Naive B cell (primary cell): Measurements from ENCODE around the gene SIGMAR1. TPM values are rescaled to one million over a fixed set of nuclear protein-coding genes. Genes with fewer than 3 reads are reported as not detected.

Experiments used
- ATAC-seq, 2 donors: fragments of 150-1000 bp; cut with Tn5 transposase; 2 replicates each; pipeline ENCODE4 v1.10.0; 2021; ENCODE audit warnings: low read depth in 2 of 2, mild to moderate bottlenecking in 2 of 2, moderate library complexity in 2 of 2
- DNase-seq: peaks from one replicate; pipeline ENCODE4 v3.0.0; 2022
- H3K27ac Mint-ChIP-seq, 6 donors: one replicate each; pipeline ENCODE4 v1.8.0; 2020 to 2022; ENCODE audit warnings: mild to moderate bottlenecking in 6 of 6, mixed read lengths in 6 of 6, moderate library complexity in 5 of 6, inconsistent platforms in 2 of 6
- H3K27me3 Mint-ChIP-seq, 3 donors: one replicate each; pipeline ENCODE4 v1.8.0; 2021 to 2022; ENCODE audit warnings: mixed read lengths in 3 of 3, mild to moderate bottlenecking in 1 of 3
- H3K36me3 Mint-ChIP-seq, 2 donors: one replicate each; pipeline ENCODE4 v1.8.0; 2020 to 2022; ENCODE audit warnings: mixed read lengths in 2 of 2, inconsistent platforms in 1 of 2, mild to moderate bottlenecking in 1 of 2
- H3K4me1 Mint-ChIP-seq, 3 donors: one replicate each; pipeline ENCODE4 v1.8.0; 2020 to 2022; ENCODE audit warnings: mixed read lengths in 3 of 3, inconsistent platforms in 1 of 3, mild to moderate bottlenecking in 1 of 3, moderate library complexity in 1 of 3
- H3K4me3 Mint-ChIP-seq, 8 donors: one replicate each; pipeline ENCODE4 v1.8.0; 2020 to 2022; ENCODE audit warnings: mild to moderate bottlenecking in 8 of 8, mixed read lengths in 8 of 8, moderate library complexity in 8 of 8, inconsistent platforms in 2 of 8
- H3K9me3 Mint-ChIP-seq, 7 donors: one replicate each; pipeline ENCODE4 v1.8.0; 2020 to 2022; ENCODE audit warnings: mixed read lengths in 7 of 7, mild to moderate bottlenecking in 5 of 7, inconsistent platforms in 2 of 7, moderate library complexity in 1 of 7
- polyA plus RNA-seq, 6 donors: library from polyadenylated mRNA; unstranded; fragments of 300-500 nt; fragmentation: Illumina TruSeq; gene quantifications; one replicate each; pipeline ENCODE4 v1.2.3, GENCODE V29; 2021; ENCODE audit warnings: low read depth in 6 of 6

The SIGMAR1 gene
- polyA plus RNA-seq, 6 donors from 2014 or later: 40.1 to 75.8 (median 47.0) TPM

DNA sequence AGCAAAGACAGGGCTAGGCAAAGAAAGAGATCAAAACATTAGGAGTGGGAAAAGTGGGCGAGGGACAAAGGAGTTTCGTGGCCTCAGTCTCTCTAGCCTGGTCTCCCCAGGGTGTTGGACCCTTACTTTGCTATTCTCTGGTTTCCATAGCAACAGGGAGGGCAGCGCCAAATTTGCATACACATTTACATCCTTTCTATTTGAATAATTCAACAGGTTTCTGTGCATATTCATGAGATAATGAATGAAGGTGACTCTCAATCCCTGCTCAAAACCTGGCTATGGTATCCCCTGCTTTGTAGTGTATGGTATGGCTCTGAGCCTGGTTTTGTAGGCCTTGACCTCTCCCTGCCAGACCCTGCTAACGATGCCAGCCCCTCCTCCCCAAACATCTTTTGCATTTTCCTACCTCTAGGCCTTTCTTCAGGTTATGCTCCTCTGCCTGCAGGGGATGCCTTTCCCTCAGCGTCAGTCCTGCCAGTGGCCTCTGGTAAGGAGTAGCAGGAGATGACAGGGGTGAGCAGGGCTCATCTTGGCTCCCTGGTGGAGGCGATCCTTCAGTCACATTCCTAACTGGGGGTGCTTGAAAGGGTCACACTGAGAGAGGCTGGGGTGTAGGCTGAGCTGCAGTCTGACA, 35.5 kb downstream of the SIGMAR1 start:
- no peak overlapping the region for H3K4me3 Mint-ChIP-seq
- peaks cover 24 to 44% (median 27%) of the 10 kb centered on the region in 3 donors for H3K27me3 Mint-ChIP-seq
- peak overlapping the region in 1 of 6 donors; percentile 30 for H3K27ac Mint-ChIP-seq
- ATAC-seq: no peak
- H3K36me3 Mint-ChIP-seq: no peaks in the 10 kb centered on the region
- DNase-seq: no peak
- no peaks in the 10 kb centered on the region for H3K4me1 Mint-ChIP-seq
- H3K9me3 Mint-ChIP-seq: no peaks in the 10 kb centered on the region

DNA sequence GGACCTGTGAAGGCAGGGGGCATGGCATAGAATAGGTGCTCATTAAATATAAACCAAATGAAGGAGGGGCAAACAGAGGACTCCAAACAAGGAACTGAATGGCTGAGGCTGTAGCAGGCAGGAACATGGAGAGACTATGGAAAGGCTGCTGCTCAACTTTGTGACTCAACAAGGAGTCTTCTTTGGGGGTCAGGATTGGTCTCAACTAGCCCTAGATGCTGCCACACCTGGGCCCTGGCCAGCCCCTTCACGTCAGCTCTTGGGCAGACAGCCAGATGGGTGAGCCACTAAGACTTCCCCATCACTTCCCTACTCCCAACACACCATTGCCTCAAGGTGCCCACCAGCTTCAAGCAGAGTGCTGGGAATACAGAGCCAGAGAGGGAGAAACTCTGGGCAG, 36.7 kb downstream of the SIGMAR1 start:
- H3K27me3 Mint-ChIP-seq: peaks cover 33 to 55% (median 36%) of the 10 kb centered on the region in 3 donors
- H3K4me1 Mint-ChIP-seq: no peaks in the 10 kb centered on the region
- H3K4me3 Mint-ChIP-seq: no peak overlapping the region
- ATAC-seq (no peak), DNase-seq (no peak)
- no peak overlapping the region for H3K27ac Mint-ChIP-seq
- H3K9me3 Mint-ChIP-seq: no peaks in the 10 kb centered on the region
- H3K36me3 Mint-ChIP-seq: no peaks in the 10 kb centered on the region

DNA sequence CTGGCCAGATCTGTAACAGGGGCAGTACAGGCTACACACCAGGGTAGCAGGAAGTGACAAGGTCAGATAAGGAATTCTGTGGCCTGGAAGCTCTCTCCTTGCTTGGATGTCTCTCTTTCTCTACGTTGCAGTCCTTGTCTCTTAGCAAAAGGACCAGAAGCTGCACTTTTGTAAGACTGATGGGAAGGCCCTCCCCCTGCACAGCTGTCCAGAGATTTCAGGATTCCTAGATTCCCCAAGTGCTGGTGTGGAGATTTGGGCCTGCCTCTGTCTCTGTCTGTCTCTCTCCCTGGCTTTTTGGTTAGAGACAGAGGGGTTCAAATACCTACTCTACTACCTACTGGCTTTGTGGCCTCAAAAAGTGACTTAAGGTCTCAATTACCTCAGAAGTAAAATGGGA, 38.0 kb downstream of the SIGMAR1 start:
- Mint-ChIP-seq H3K27me3 (peaks cover 42 to 54% (median 46%) of the 10 kb centered on the region in 3 donors), H3K4me1 (no peaks in the 10 kb centered on the region), H3K36me3 (no peaks in the 10 kb centered on the region), H3K4me3 (no peak overlapping the region), H3K27ac (no peak overlapping the region), H3K9me3 (no peaks in the 10 kb centered on the region)
- ATAC-seq: no peak
- DNase-seq: no peak

DNA sequence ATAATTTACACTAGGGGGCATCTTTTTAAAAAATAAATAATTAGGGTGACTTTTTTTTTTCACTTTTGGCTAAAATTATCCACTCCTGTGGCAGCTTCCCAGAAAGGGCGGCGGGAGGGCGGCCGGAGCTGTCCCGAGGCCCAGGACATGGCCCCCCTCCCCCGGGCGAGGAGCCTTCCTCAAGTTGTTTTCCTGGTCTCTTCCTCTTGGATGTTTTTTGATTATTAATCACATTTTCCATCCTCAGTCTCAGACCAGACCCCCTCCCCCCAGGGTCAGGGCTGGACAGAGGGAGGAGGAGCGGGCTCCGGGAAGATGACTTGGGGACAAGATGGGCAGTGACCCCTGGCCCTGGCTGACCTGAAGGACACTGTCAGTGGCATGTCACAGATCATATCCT, 43.4 kb downstream of the SIGMAR1 start:
- Mint-ChIP-seq H3K27me3 (peaks cover 45 to 79% (median 72%) of the 10 kb centered on the region in 3 donors), H3K4me3 (peak overlapping the region in 1 of 8 donors; percentile 33), H3K9me3 (no peaks in the 10 kb centered on the region), H3K36me3 (no peaks in the 10 kb centered on the region), H3K27ac (no peak overlapping the region), H3K4me1 (peaks cover 25 to 34% (median 29%) of the 10 kb centered on the region in 3 donors)
- DNase-seq (no peak), ATAC-seq (no peak)

DNA sequence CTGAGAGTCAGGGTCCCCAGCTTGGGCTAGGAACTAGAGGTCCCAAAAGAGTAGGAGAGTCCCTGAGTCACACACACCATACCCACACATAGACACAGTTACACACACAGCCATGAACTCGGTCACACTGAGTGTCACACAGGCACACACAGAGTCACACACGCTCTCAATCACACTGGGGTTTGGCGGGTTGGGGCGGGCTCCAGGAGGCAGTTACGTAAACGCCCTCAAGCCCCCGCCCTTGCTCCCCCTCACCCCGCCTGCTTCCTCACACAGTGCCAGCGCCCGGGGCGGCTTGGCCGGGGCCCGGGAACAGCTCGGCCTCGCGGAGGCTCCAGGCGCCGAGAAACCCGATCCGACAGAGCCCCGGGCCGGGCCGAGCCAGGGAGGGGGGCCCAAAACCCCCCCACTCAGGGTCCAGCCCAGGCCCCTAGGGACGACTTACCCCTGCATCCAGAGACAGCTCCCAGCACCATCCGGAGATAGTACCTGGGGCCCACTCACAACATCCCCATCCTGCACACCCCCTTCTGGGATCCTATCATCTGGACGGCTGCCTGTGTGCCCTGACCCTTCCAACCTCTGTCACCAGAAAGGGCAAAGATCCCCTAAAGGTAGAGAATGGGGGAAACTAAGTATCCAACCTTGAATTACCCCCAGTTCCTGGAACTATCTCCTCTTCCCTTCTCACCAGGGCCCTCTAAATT, 44.5 kb downstream of the SIGMAR1 start:
- Mint-ChIP-seq H3K9me3 (no peaks in the 10 kb centered on the region), H3K4me1 (peaks cover 35 to 43% (median 39%) of the 10 kb centered on the region in 3 donors), H3K36me3 (no peaks in the 10 kb centered on the region), H3K27ac (peak overlapping the region in 1 of 6 donors; percentile 21), H3K4me3 (peak overlapping the region in 7 of 8 donors; percentile 10 to 88 (median 70)), H3K27me3 (peaks cover 52 to 86% (median 80%) of the 10 kb centered on the region in 3 donors)
- ATAC-seq (peak in 1 of 2 donors; percentile 19), DNase-seq (no peak)

DNA sequence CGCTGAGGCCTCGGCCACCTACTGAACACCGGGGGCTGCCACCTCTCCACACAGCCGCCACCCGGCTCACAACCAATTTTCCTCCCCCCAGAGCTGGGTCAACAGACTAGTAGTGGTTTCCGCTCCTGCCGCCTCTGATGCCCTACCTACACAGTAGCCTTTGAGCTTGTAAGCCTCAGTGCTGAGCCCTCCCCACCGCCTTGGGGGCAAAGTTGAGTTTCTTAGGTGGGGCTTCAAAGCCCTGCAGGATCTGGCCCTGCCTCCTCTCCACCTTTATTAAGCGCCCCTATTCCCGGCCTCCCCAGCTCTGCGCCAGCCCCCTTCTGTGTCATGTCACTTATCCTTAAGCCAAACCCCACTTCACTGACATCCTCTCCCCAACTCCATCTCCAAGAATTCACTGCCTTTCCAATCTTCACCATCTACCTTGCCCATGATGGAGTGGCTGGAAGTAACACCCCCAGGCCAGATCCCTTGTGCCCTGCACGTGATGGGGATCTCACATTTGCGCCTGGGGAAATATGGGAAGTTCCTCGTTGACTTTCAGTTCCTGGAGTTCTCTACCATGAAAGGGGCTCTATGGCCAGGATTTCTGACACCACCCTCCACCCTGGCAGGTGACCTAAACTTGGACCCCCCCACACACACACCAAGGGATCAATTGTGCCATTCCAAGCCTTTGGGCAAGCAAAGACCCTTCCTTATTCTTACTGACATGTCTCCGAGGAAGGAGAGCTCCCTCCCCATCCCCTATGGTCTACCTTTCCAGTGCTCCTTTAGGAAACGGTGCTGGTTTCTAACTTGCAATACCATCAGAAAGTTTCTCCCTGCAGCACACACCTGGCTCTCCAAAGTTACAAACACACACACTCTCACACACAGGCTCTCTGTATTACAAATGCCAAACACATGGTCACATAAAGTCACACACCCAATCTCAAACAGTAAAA, 45.4 kb downstream of the SIGMAR1 start:
- no peaks in the 10 kb centered on the region for H3K36me3 Mint-ChIP-seq
- ATAC-seq: peak; percentile 6 to 23

DNA sequence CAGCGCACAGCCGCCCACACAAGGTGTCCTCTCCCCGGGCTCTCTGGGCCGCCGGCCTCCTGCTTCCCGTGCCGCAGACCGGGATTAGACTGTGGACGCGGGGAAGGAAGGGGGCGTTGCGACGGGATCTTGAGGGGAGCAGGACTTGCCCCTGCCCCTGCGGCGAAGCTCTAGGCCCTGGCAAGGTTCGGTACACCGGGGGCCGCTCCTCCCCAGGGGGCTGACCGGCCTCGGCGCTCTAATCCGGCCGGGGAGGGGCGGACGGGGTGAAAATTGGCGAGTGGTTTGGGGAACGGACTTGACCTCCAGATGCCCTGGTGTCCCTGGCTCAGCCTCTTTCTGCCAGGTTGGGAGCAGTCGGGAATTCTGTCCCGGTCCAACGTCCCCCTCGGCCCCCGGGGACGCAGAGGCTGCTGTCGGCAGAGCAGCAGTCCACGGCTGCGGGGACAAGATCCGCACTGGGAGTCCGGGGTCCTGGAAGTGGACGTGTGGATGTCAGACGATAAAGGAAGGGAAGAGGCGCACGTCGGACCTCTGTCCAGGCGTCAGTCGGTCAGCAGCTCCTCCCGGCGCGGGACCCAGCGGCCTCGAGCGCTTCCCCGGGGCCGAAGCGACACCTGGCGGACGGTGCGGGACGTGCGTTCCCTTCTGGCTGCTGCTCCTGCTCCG, 46.2 kb downstream of the SIGMAR1 start:
- Mint-ChIP-seq H3K27ac (no peak overlapping the region), H3K4me1 (peaks cover 35 to 43% (median 39%) of the 10 kb centered on the region in 3 donors), H3K4me3 (peak overlapping the region; percentile 68 to 89 (median 84)), H3K9me3 (no peaks in the 10 kb centered on the region), H3K27me3 (peaks cover 59 to 86% (median 80%) of the 10 kb centered on the region in 3 donors), H3K36me3 (no peaks in the 10 kb centered on the region)
- DNase-seq: peak; percentile 70
- peak; percentile 75 to 80 for ATAC-seq

More for the DNA sequence above, 45.4 kb downstream of the SIGMAR1 start:
- H3K4me3 Mint-ChIP-seq: peak overlapping the region; percentile 60 to 89 (median 84)
- DNase-seq: no peak
- H3K27ac Mint-ChIP-seq: peak overlapping the region in 2 of 6 donors; percentile 11 to 83
- H3K27me3 Mint-ChIP-seq: peaks cover 53 to 86% (median 80%) of the 10 kb centered on the region in 3 donors
- no peaks in the 10 kb centered on the region for H3K9me3 Mint-ChIP-seq
- peaks cover 35 to 43% (median 39%) of the 10 kb centered on the region in 3 donors for H3K4me1 Mint-ChIP-seq

DNA sequence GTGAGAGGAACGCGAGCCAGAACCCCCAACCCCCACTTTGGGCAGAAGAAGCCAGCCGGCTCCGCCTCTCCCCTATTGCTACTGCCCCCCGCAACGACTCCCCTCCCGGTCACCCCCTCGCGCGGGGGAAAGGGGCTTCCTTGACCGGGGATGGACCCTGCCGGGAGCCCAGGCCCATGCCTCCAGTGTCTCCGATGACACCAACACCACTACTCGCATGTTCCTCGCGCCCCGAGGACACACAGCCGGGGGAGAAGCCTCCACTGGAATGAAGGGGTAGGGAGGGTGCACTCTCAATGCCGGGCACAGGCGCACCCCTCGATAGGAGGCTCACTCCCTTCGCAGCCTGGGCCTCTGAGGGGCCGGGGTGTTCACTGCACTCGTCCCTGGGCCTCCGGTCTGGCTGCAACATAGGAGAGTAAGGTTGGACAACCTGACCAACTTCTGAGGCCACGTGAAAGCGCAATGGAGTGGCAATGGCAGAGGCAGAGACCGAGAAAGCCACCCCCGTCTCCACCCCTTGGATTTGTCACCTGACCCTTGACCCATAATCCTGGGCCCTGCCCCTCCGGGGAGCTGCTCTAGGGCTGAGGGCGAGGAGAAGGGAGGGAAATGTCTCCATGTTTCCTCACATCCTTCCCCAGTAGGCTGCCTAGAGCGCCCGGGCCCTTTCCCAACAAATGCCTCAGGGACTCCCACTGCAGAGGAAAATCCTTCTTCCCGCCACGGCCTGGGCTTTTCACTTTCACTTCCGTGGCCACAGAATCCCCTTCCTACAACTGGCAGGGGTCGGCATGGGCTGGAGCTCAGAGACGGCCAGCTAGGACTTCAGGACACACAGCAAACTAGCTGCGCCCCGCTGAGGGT, 47.0 kb downstream of the SIGMAR1 start:
- peak overlapping the region; percentile 68 to 91 (median 86) for H3K4me3 Mint-ChIP-seq
- no peaks in the 10 kb centered on the region for H3K36me3 Mint-ChIP-seq
- peaks cover 61 to 88% (median 81%) of the 10 kb centered on the region in 3 donors for H3K27me3 Mint-ChIP-seq
- ATAC-seq: peak; percentile 10 to 12
- no peaks in the 10 kb centered on the region for H3K9me3 Mint-ChIP-seq
- peak; percentile 14 for DNase-seq
- H3K27ac Mint-ChIP-seq: peak overlapping the region in 2 of 6 donors; percentile 60 to 69
- H3K4me1 Mint-ChIP-seq: peaks cover 40 to 48% (median 41%) of the 10 kb centered on the region in 3 donors

DNA sequence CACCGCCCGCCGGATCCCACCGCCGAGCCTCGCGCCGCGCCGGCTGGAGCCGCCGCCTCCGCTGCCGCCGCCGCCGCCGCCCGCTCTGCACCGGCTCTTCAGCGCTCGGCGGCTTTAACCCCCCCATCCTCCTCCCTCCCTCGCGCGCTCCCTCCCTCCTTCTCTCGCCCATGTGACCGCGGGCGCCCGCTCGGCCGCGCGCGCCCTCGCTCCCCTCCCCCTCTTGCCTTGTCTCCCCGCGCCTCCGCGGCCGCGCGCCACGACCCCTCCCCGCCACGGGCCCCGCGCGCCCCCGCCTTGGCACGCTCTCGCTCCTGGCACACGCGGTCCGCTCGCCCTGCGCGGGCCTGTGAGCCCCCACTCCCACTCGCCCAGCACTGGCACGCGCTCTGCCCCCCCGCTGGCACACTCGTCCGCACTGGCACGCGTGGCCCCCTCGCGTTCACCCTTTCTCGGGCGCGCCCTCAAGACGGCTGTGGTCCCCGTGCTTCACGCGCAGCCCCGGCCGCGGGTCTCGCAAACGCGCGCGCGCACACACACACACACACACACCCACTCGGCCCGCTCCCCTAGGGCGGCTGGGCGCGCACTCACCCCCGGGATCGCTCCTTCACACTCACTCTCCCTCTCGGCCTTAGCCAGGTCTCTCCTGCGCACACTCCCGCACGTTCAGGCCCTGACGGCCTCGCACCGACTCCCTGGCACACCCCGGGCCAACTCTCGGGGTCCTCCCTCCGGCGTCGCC, 47.8 kb downstream of the SIGMAR1 start, which contains the start of gene CNTFR:
Gene CNTFR (minus strand): TSS at position 89 of the 745 bp plus-strand sequence. CDS start 20,743 bp downstream, outside the sequence.
- Mint-ChIP-seq H3K36me3 (no peaks in the 10 kb centered on the region), H3K4me1 (peaks cover 40 to 52% (median 41%) of the 10 kb centered on the region in 3 donors), H3K27ac (peak within 1 kb of the TSS in 3 of 6 donors; percentile 60 to 79 (median 69)), H3K27me3 (peaks cover 62 to 91% (median 83%) of the 10 kb centered on the region in 3 donors), H3K4me3 (peak within 1 kb of the TSS; percentile 68 to 91 (median 86)), H3K9me3 (no peaks in the 10 kb centered on the region)
- ATAC-seq (peak; percentile 9 to 13), DNase-seq (no peak)

DNA sequence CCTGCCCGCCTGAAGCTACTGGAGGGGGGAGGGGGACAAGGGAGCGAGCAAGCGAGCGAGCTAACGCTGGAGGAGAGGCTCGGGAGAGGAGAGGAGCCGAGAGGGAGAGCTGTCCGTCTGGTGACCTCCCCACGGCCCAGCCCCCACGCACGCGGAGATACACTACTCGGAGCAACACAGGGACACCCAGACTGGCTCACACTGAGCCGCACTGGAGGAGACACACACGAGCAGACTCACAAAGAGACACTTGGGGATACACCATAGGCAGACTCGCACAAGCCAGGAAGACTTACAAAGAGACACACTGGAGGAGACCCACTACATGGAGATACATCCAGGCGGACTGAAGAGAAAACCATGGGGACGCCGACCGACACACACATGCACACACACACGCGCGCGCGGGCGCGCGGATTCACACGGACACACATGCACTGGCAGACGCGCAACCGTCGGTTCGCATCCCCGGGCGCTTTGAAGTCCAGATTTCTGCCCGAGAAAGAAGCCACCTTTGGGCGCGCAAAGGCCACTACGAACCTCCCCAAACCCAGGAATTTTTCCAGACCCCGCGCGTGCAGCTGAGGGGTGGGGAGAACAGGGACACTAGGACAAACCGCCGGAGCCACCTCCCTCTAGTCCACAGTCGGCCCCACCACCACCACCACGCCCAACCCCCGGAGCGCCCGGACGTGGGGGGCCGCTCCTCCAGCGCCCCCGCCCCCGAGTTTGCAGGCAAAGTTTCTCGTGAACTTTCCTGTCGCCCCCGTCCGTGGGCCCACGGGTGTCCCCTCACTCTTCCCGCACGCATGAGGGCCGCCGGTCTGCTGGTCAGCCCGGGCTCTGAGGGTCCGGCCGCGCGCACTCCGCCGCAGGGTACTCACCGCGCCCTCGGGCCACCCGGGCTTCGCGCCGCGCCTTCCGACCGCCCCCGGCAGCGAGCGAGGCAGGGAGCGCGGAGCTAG, 48.6 kb downstream of the SIGMAR1 start:
- Mint-ChIP-seq H3K9me3 (no peaks in the 10 kb centered on the region), H3K4me1 (peaks cover 40 to 52% (median 41%) of the 10 kb centered on the region in 3 donors), H3K36me3 (no peaks in the 10 kb centered on the region), H3K27ac (peak overlapping the region in 1 of 6 donors; percentile 48), H3K4me3 (peak overlapping the region; percentile 40 to 91 (median 84)), H3K27me3 (peaks cover 63 to 94% (median 87%) of the 10 kb centered on the region in 3 donors)
- DNase-seq (no peak), ATAC-seq (no peak)
